Measurements from ENCODE around the gene SYT6. TPM values are rescaled to one million over a fixed set of nuclear protein-coding genes. Genes with fewer than 3 reads are reported as not detected.

Gene SYT6
- total and polyA plus RNA-seq, 11 donors, result 0.08 to 0.77 (median 0.15) TPM; not detected in 7

DNA sequence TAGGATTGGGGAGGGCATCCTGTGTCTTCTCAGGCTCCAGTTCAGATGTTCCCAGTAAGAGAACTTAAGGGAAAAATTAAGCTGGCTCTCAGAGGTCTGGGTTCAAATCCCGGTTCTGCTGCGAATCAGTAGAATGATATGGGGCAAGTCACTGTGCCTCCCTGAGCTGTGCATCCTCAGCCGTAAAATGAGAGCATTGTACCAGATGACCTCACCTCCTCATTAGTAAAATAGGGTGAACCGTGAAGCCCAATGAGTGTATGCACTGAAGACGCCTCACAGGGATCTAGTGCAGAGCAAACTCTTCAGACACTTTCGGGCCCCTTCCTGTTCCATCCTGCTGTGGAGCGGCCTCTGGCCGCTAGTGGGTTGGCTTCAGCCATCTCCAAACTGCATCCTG, 36.0 kb downstream of the SYT6 start:
- H3K9me3 ChIP-seq, result no peaks in the 10 kb centered on the region
- H3K36me3 ChIP-seq, result no peaks in the 10 kb centered on the region
- intact Hi-C loops (cut with DNase I), result loop anchor here in 1 of 10 donors (10.0 kb wide), 1 partner anchor 167 kb away; no protein-coding TSS in a partner anchor
- H3K4me1 ChIP-seq, result peaks cover 0 to 23% (median 0%) of the 10 kb centered on the region in 12 donors
- no peak for TF ChIP-seq POLR2A (IDR thresholded peaks at IDR 0.05)
- TF ChIP-seq, protein P1, sequence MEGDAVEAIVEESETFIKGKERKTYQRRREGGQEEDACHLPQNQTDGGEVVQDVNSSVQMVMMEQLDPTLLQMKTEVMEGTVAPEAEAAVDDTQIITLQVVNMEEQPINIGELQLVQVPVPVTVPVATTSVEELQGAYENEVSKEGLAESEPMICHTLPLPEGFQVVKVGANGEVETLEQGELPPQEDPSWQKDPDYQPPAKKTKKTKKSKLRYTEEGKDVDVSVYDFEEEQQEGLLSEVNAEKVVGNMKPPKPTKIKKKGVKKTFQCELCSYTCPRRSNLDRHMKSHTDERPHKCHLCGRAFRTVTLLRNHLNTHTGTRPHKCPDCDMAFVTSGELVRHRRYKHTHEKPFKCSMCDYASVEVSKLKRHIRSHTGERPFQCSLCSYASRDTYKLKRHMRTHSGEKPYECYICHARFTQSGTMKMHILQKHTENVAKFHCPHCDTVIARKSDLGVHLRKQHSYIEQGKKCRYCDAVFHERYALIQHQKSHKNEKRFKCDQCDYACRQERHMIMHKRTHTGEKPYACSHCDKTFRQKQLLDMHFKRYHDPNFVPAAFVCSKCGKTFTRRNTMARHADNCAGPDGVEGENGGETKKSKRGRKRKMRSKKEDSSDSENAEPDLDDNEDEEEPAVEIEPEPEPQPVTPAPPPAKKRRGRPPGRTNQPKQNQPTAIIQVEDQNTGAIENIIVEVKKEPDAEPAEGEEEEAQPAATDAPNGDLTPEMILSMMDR (IDR thresholded peaks at IDR 0.05), result no peak
- DNase-seq, result no peak
- ATAC-seq, result no peak
- no peak overlapping the region for H3K27ac ChIP-seq
- H3K4me3 ChIP-seq, result no peak overlapping the region
- 77 to 87% (median 83%) methylated on average over 8 of the region's 8 CpGs for WGBS, 4 donors
- H3K27me3 ChIP-seq, result peaks cover 0 to 8% (median 0%) of the 10 kb centered on the region in 9 donors

DNA sequence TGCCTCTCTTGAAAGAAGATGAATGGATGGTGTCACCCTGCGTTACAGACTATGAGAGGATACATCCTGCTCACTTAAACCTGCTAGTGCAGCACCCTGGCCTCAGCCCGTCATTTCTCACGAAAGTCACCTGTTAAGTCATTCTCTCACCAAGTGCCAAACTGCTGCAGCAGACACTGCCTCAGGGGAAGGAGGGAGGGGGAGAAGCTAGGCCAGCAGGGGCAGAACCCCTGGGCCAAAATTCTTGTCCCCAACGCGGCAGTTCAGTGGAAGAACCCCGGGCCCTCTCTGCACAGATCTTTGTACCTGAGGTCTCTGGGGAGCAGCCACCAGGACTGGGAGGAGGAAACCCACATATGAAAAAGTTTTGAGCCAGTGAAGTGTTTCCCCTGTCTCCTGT, 37.6 kb downstream of the SYT6 start:
- no peak for TF ChIP-seq POLR2A (IDR thresholded peaks at IDR 0.05)
- TF ChIP-seq, protein P1 (IDR thresholded peaks at IDR 0.05), result no peak
- H3K27ac ChIP-seq, result no peak overlapping the region
- WGBS, 4 donors, result 75 to 94% (median 81%) methylated on average over 6 of the region's 6 CpGs
- no peak for ATAC-seq
- intact Hi-C loops (cut with DNase I), result loop anchor here in 1 of 10 donors (10.0 kb wide), 1 partner anchor 169 kb away; no protein-coding TSS in a partner anchor
- H3K4me3 ChIP-seq, result no peak overlapping the region
- no peaks in the 10 kb centered on the region for H3K9me3 ChIP-seq
- peaks cover 0 to 8% (median 0%) of the 10 kb centered on the region in 9 donors for H3K27me3 ChIP-seq
- DNase-seq, result no peak
- H3K36me3 ChIP-seq, result no peaks in the 10 kb centered on the region
- H3K4me1 ChIP-seq, result peaks cover 0 to 25% (median 0%) of the 10 kb centered on the region in 12 donors

DNA sequence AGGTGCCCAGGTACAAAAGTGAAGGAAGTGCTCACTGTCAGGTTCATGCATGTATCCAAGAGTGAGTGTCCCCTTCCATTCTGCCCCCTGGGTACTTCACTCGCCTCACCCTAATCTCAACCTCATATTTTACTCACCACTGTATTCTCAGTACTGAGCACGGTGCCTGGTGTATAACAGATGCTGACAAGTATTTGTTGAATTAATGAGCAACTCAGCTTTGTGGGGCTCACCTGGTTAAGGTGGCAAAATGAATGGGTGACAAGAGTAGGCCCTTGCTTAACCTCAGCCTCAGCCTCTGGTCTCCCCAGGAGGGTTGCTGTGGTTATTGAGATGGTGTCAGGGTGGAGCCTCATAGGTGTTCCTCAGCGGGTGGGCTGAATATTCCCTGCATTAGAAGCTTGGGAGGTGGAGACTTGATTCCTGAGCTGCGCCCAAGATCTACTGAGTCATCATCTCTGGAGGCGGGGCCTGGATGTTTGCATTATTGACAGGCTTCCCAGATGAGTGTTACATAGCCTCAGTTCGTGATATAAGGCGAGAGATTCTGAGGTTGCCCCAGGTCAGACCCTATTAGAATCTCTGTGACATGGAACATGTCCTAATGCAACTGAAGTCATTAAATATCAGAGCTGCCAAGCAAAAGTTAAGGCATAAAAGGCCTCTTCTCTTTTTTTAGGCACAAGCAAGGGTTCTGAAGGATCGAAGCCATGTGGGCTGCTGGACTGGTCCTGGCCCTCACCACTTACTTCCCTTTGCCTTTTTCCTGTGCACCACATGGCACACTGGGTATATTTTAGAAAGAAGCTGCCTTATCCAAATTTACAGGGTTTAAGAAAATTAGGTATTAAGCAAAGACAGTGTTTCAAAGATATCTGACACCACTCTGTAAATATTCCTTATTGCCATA, 39.2 kb downstream of the SYT6 start:
- H3K4me1 ChIP-seq, result peaks cover 0 to 28% (median 0%) of the 10 kb centered on the region in 12 donors
- WGBS, 4 donors, result 79 to 95% (median 90%) methylated on average over 7 to 8 of the region's 8 CpGs
- DNase-seq, result no peak
- no peak for TF ChIP-seq POLR2A (IDR thresholded peaks at IDR 0.05)
- TF ChIP-seq, protein P1 (IDR thresholded peaks at IDR 0.05), result no peak
- H3K36me3 ChIP-seq, result no peaks in the 10 kb centered on the region
- H3K27me3 ChIP-seq, result peaks cover 0 to 8% (median 0%) of the 10 kb centered on the region in 9 donors
- peak overlapping the region in 2 of 12 donors; percentile 24 to 84 for H3K27ac ChIP-seq
- intact Hi-C loops (cut with DNase I), result loop anchor here in 1 of 10 donors (10.0 kb wide), 1 partner anchor 170 kb away; no protein-coding TSS in a partner anchor
- H3K9me3 ChIP-seq, result no peaks in the 10 kb centered on the region
- no peak overlapping the region for H3K4me3 ChIP-seq
- peak in 1 of 4 donors; percentile 12 for ATAC-seq
